K562 (cell line): Measurements from ENCODE around the gene MLX. TPM values are rescaled to one million over a fixed set of nuclear protein-coding genes. Genes with fewer than 3 reads are reported as not detected.
A peak's percentile ranks its signal among the peaks of the same experiment; 100 is the strongest.

Source experiments
- CHD4 ChIP-seq: fragments of 200-600 bp; sonication (generic); IDR thresholded peaks from 3 replicates; pipeline ENCODE4 v1.6.1; 2012; ENCODE audit warnings: low read depth, mild to moderate bottlenecking, mixed read lengths, low read length, inconsistent platforms; ENCODE audit not compliant: insufficient read depth, insufficient replicate concordance, poor library complexity, severe bottlenecking
- DEAF1 ChIP-seq: fragments of 450-650 bp; formaldehyde crosslinking; IDR thresholded peaks from 2 replicates; pipeline ENCODE4 v1.4.0; 2020; ENCODE audit warnings: mild to moderate bottlenecking, moderate library complexity
- DNMT1 ChIP-seq: fragments of 450-650 bp; IDR thresholded peaks from 2 replicates; pipeline ENCODE4 v1.6.1; 2016; ENCODE audit warnings: antibody characterized with exemption, mild to moderate bottlenecking
- EZH2 ChIP-seq: IDR thresholded peaks from 2 replicates; pipeline ENCODE4 v1.6.1; 2012; ENCODE audit warnings: low read depth, mild to moderate bottlenecking, inconsistent platforms, low read length, borderline replicate concordance
- GABPB1 ChIP-seq: sonication (generic); formaldehyde crosslinking; IDR thresholded peaks from 2 replicates; pipeline ENCODE4 v1.8.0; 2022; ENCODE audit warnings: mild to moderate bottlenecking, missing genetic modification reagents
- MCM7 ChIP-seq, 2 experiments: fragments of 450-650 bp; IDR thresholded peaks; 2 replicates each; pipeline ENCODE4 v1.6.1; 2016 to 2018
- MYC ChIP-seq, 2 experiments: fragments of 250-450 bp in 1 of 2; sonication (Bioruptor Pico) in 1 of 2; IDR thresholded peaks; 2 replicates each; pipeline versions ENCODE4 v1.5.1 to v1.6.1; 2012 to 2021; ENCODE audit warnings: low read depth in 2 of 2, borderline replicate concordance in 1 of 2, improper control_type of control experiment in 1 of 2, low read length in 1 of 2, mild to moderate bottlenecking in 1 of 2, moderate library complexity in 1 of 2
- NRF1 ChIP-seq, 2 experiments: fragments of 450-650 bp; IDR thresholded peaks in 1 of 2; conservative IDR thresholded peaks in 1 of 2; 2 replicates each; pipeline ENCODE4 v1.6.1; 2014; ENCODE audit warnings: mild to moderate bottlenecking in 2 of 2
- REST ChIP-seq, 2 experiments: fragments of 450-650 bp; formaldehyde crosslinking in 1 of 2; IDR thresholded peaks; 2 replicates each; pipeline versions ENCODE4 v1.4.0 to v1.6.1; 2014 to 2020; ENCODE audit warnings: mild to moderate bottlenecking in 2 of 2, borderline replicate concordance in 1 of 2, low read depth in 1 of 2
- ZBTB2 ChIP-seq: fragments of 450-650 bp; IDR thresholded peaks from 2 replicates; pipeline ENCODE4 v1.6.1; 2016; ENCODE audit warnings: antibody characterized with exemption
- ZFP1 ChIP-seq: fragments of 450-650 bp; formaldehyde crosslinking; IDR thresholded peaks from 2 replicates; pipeline ENCODE4 v1.4.0; 2020; ENCODE audit warnings: mild to moderate bottlenecking, mixed read lengths
- ZNF23 ChIP-seq: fragments of 250-450 bp; sonication (Bioruptor Pico); IDR thresholded peaks from 2 replicates; pipeline ENCODE4 v1.4.0; 2020; ENCODE audit warnings: mild to moderate bottlenecking
- ZNF699 ChIP-seq: fragments of 250-450 bp; sonication (Bioruptor Pico); IDR thresholded peaks from 2 replicates; pipeline ENCODE4 v1.8.0; 2021; ENCODE audit warnings: mild to moderate bottlenecking, moderate library complexity; ENCODE audit not compliant: insufficient replicate concordance
- polyA plus RNA-seq, 8 experiments: library from polyadenylated mRNA; depleted of rRNA in 4 of 8; stranded (reverse) in 5 of 8; unstranded in 3 of 8; fragments of >200 nt; fragmentation: Nextera tagmentation in 2 of 8; fragmentation: Illumina TruSeq in 1 of 8; extraction: Ambion mirVana in 2 of 8; extraction: Trizol in 1 of 8; gene quantifications; 2 replicates each; pipeline versions ENCODE4 v1.2.1 to v1.2.3, GENCODE V29; 2011 to 2014; ENCODE audit warnings: inconsistent platforms in 1 of 8, missing spikeins in 1 of 8
- total RNA-seq, 7 experiments: library from RNA; depleted of rRNA in 6 of 7; stranded (reverse); fragments of >200 nt in 6 of 7; fragmentation: Illumina TruSeq in 2 of 7; extraction: Trizol in 2 of 7; gene quantifications; 2 replicates each; pipeline versions ENCODE4 v1.2.1 to v1.2.3, GENCODE V29; 2011 to 2021; ENCODE audit warnings: low replicate concordance in 1 of 7

The MLX gene
- total and polyA plus RNA-seq, 9 of the 15 experiments (the other 6 are each of a cell fraction or from before 2014, with no cell fraction given) = 42.9 to 100 (median 58.9) TPM

- no peak for TF ChIP-seq ZBTB2
- peak; percentile 32; the same call in 1 of the 2 replicates for TF ChIP-seq MYC (IDR thresholded peaks at IDR 0.05; ENCODE audit: low read depth, low read length)
- TF ChIP-seq MYC (CRISPR knock-in tag; IDR thresholded peaks at IDR 0.05; ENCODE audit: borderline replicate concordance, low read depth) = 0 out of 2 replicates have a peak, but pooled peaks have one; percentile 55
- TF ChIP-seq ZNF699 (CRISPR knock-in tag) = no peak
- TF ChIP-seq DEAF1 = peak; percentile 53
- no peak for TF ChIP-seq DNMT1
- TF ChIP-seq NRF1 (conservative IDR thresholded peaks at IDR 0.05 in 1 of 2, IDR thresholded peaks at IDR 0.05 in 1 of 2) = peak; percentile 79 to 85
- TF ChIP-seq REST (IDR thresholded peaks at IDR 0.05; ENCODE audit: borderline replicate concordance) = no peak
- no peak for TF ChIP-seq REST (CRISPR knock-in tag; IDR thresholded peaks at IDR 0.05; ENCODE audit: low read depth)
- no peak for TF ChIP-seq CHD4
- TF ChIP-seq EZH2 = no peak
- TF ChIP-seq ZFP1 (CRISPR knock-in tag) = no peak
- TF ChIP-seq MCM7 (IDR thresholded peaks at IDR 0.05) = no peak
- no peak for TF ChIP-seq ZNF23 (CRISPR knock-in tag)
- peak; percentile 69 for TF ChIP-seq GABPB1 (CRISPR knock-in tag)
Measured at GRCh38 chr17:42554250-42555121, 12.4 kb upstream of the MLX start (continued).
